ENCODE results near the gene INPP4B. TPM values are rescaled to one million over a fixed set of nuclear protein-coding genes. Genes with fewer than 3 reads are reported as not detected.

The INPP4B gene
- total RNA-seq, 1 experiment from 2014 or later, result 114 TPM

GRCh38 chr4:142293536-142293935, 552.6 kb downstream of the INPP4B start:
- Mint-ChIP-seq H3K27me3 (ENCODE audit: unreplicated experiment) (no peaks in the 10 kb centered on the region), H3K27ac (ENCODE audit: unreplicated experiment) (no peak overlapping the region), H3K9me3 (ENCODE audit: low read depth, unreplicated experiment) (peaks cover 3% of the 10 kb centered on the region), H3K36me3 (ENCODE audit: insufficient read depth, unreplicated experiment) (peaks cover 27% of the 10 kb centered on the region), H3K4me3 (ENCODE audit: low read depth, unreplicated experiment) (no peak overlapping the region), H3K4me1 (ENCODE audit: low read depth, unreplicated experiment) (no peaks in the 10 kb centered on the region)
- CTCF ChIA-PET, result interaction anchor here (1.0 kb wide), 1 partner anchor 21 kb away, joined by 7 read pairs; no protein-coding TSS in a partner anchor
- intact Hi-C loops (cut with micrococcal nuclease; ENCODE audit: unreplicated experiment), result no loop called here
- BruUV-seq (replicated peaks), result no TSS peak
- DNase-seq, result no peak
- no peak for TF ChIP-seq CTCF (IDR thresholded peaks at IDR 0.05; ENCODE audit: unreplicated experiment)

- no TSS peak for BruUV-seq (replicated peaks)
- CTCF ChIA-PET, result interaction anchor here (1.0 kb wide), 1 partner anchor 22 kb away, joined by 7 read pairs; no protein-coding TSS in a partner anchor
- intact Hi-C loops (cut with micrococcal nuclease; ENCODE audit: unreplicated experiment), result no loop called here
- Mint-ChIP-seq H3K4me1 (ENCODE audit: low read depth, unreplicated experiment) (no peaks in the 10 kb centered on the region), H3K27me3 (ENCODE audit: unreplicated experiment) (no peaks in the 10 kb centered on the region), H3K27ac (ENCODE audit: unreplicated experiment) (no peak overlapping the region), H3K36me3 (ENCODE audit: insufficient read depth, unreplicated experiment) (peaks cover 27% of the 10 kb centered on the region), H3K9me3 (ENCODE audit: low read depth, unreplicated experiment) (peaks cover 3% of the 10 kb centered on the region), H3K4me3 (ENCODE audit: low read depth, unreplicated experiment) (no peak overlapping the region)
- TF ChIP-seq CTCF (IDR thresholded peaks at IDR 0.05; ENCODE audit: unreplicated experiment), result no peak
- no peak for DNase-seq
Observed at GRCh38 chr4:142292231-142292630, 553.9 kb downstream of the INPP4B start.

- peaks cover 27% of the 10 kb centered on the region for H3K36me3 Mint-ChIP-seq (ENCODE audit: insufficient read depth, unreplicated experiment)
- no peak for DNase-seq
- BruUV-seq (replicated peaks), result no TSS peak
- no peaks in the 10 kb centered on the region for H3K4me1 Mint-ChIP-seq (ENCODE audit: low read depth, unreplicated experiment)
- H3K27ac Mint-ChIP-seq (ENCODE audit: unreplicated experiment), result peak overlapping the region; percentile 71
- intact Hi-C loops (cut with micrococcal nuclease; ENCODE audit: unreplicated experiment), result no loop called here
- no peak overlapping the region for H3K4me3 Mint-ChIP-seq (ENCODE audit: low read depth, unreplicated experiment)
- no peaks in the 10 kb centered on the region for H3K27me3 Mint-ChIP-seq (ENCODE audit: unreplicated experiment)
- CTCF ChIA-PET, result no interaction called here
- peaks cover 3% of the 10 kb centered on the region for H3K9me3 Mint-ChIP-seq (ENCODE audit: low read depth, unreplicated experiment)
- no peak for TF ChIP-seq CTCF (IDR thresholded peaks at IDR 0.05; ENCODE audit: unreplicated experiment)
Observed at GRCh38 chr4:142291299-142292050, 554.6 kb downstream of the INPP4B start.

- no peak for TF ChIP-seq CTCF (IDR thresholded peaks at IDR 0.05; ENCODE audit: unreplicated experiment)
- peaks cover 17% of the 10 kb centered on the region for H3K36me3 Mint-ChIP-seq (ENCODE audit: insufficient read depth, unreplicated experiment)
- H3K27ac Mint-ChIP-seq (ENCODE audit: unreplicated experiment), result no peak overlapping the region
- BruUV-seq (replicated peaks), result no TSS peak
- CTCF ChIA-PET, result no interaction called here
- no peaks in the 10 kb centered on the region for H3K4me1 Mint-ChIP-seq (ENCODE audit: low read depth, unreplicated experiment)
- H3K27me3 Mint-ChIP-seq (ENCODE audit: unreplicated experiment), result no peaks in the 10 kb centered on the region
- intact Hi-C loops (cut with micrococcal nuclease; ENCODE audit: unreplicated experiment), result no loop called here
- no peak for DNase-seq
- no peak overlapping the region for H3K4me3 Mint-ChIP-seq (ENCODE audit: low read depth, unreplicated experiment)
- H3K9me3 Mint-ChIP-seq (ENCODE audit: low read depth, unreplicated experiment), result peaks cover 3% of the 10 kb centered on the region
Observed at GRCh38 chr4:142287371-142287770, 558.7 kb downstream of the INPP4B start.
